IMR-90 (cell line): ENCODE data around the gene CWF19L2.

ENCODE experiments used
- BHLHE40 ChIP-seq: fragments of 150-350 bp; IDR thresholded peaks from 2 replicates; pipeline ENCODE4 v1.6.1; 2016; ENCODE audit warnings: mild to moderate bottlenecking, low read depth, low read length
- CEBPB ChIP-seq: IDR thresholded peaks from 2 replicates; pipeline ENCODE4 v1.6.1; 2012; ENCODE audit warnings: low read depth, low read length, improper control_type of control experiment
- CHD1 ChIP-seq: IDR thresholded peaks from 2 replicates; pipeline ENCODE4 v1.6.1; 2012; ENCODE audit warnings: low read depth, low read length, improper control_type of control experiment
- FOS ChIP-seq: fragments of 150-350 bp; IDR thresholded peaks from 2 replicates; pipeline ENCODE4 v1.6.1; 2016; ENCODE audit warnings: low read depth, low read length
- MAFK ChIP-seq: IDR thresholded peaks from 2 replicates; pipeline ENCODE4 v1.6.1; 2012; ENCODE audit warnings: low read depth, low read length, improper control_type of control experiment
- MAZ ChIP-seq: IDR thresholded peaks from 2 replicates; pipeline ENCODE4 v1.6.1; 2012; ENCODE audit warnings: low read depth, mild to moderate bottlenecking, low read length, improper control_type of control experiment, moderate library complexity, borderline replicate concordance
- MXI1 ChIP-seq: IDR thresholded peaks from 2 replicates; pipeline ENCODE4 v1.6.1; 2012; ENCODE audit warnings: low read depth, mild to moderate bottlenecking, low read length, moderate library complexity, borderline replicate concordance
- NFE2L2 ChIP-seq: fragments of 150-350 bp; IDR thresholded peaks from 2 replicates; pipeline ENCODE4 v1.6.1; 2016; ENCODE audit warnings: low read depth, mild to moderate bottlenecking, low read length
- POLR2A ChIP-seq: IDR thresholded peaks from 2 replicates; pipeline ENCODE4 v1.6.1; 2012; ENCODE audit warnings: mild to moderate bottlenecking, low read depth, low read length
- RAD21 ChIP-seq: IDR thresholded peaks from 2 replicates; pipeline ENCODE4 v1.6.1; 2012; ENCODE audit warnings: low read length, improper control_type of control experiment
- RFX5 ChIP-seq: IDR thresholded peaks from 2 replicates; pipeline ENCODE4 v1.8.0; 2012; ENCODE audit warnings: low read depth, mild to moderate bottlenecking, low read length, moderate library complexity
- USF2 ChIP-seq: fragments of 150-350 bp; IDR thresholded peaks from 2 replicates; pipeline ENCODE4 v1.6.1; 2017; ENCODE audit warnings: mild to moderate bottlenecking, antibody characterized with exemption, low read length, low read depth
- TF ChIP-seq, protein P1 (sequence below): conservative IDR thresholded peaks from 2 replicates; pipeline ENCODE4 v1.5.1; 2012; ENCODE audit warnings: mild to moderate bottlenecking, low read depth, low read length, improper control_type of control experiment
- TF ChIP-seq, protein P2 (sequence below): fragments of 150-350 bp; IDR thresholded peaks from 2 replicates; pipeline ENCODE4 v1.6.1; 2016; ENCODE audit warnings: low read depth, mild to moderate bottlenecking, low read length, moderate library complexity, borderline replicate concordance

- TF ChIP-seq, protein P1, sequence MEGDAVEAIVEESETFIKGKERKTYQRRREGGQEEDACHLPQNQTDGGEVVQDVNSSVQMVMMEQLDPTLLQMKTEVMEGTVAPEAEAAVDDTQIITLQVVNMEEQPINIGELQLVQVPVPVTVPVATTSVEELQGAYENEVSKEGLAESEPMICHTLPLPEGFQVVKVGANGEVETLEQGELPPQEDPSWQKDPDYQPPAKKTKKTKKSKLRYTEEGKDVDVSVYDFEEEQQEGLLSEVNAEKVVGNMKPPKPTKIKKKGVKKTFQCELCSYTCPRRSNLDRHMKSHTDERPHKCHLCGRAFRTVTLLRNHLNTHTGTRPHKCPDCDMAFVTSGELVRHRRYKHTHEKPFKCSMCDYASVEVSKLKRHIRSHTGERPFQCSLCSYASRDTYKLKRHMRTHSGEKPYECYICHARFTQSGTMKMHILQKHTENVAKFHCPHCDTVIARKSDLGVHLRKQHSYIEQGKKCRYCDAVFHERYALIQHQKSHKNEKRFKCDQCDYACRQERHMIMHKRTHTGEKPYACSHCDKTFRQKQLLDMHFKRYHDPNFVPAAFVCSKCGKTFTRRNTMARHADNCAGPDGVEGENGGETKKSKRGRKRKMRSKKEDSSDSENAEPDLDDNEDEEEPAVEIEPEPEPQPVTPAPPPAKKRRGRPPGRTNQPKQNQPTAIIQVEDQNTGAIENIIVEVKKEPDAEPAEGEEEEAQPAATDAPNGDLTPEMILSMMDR: no peak
- no peak for TF ChIP-seq CEBPB
- TF ChIP-seq CHD1: no peak
- TF ChIP-seq POLR2A: no peak
- no peak for TF ChIP-seq BHLHE40
- TF ChIP-seq RAD21: no peak
- TF ChIP-seq FOS: no peak
- no peak for TF ChIP-seq MXI1
- no peak for TF ChIP-seq MAFK
- no peak for TF ChIP-seq NFE2L2
- TF ChIP-seq, protein P2, sequence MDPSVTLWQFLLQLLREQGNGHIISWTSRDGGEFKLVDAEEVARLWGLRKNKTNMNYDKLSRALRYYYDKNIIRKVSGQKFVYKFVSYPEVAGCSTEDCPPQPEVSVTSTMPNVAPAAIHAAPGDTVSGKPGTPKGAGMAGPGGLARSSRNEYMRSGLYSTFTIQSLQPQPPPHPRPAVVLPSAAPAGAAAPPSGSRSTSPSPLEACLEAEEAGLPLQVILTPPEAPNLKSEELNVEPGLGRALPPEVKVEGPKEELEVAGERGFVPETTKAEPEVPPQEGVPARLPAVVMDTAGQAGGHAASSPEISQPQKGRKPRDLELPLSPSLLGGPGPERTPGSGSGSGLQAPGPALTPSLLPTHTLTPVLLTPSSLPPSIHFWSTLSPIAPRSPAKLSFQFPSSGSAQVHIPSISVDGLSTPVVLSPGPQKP: no peak
- TF ChIP-seq USF2: no peak
- no peak for TF ChIP-seq RFX5
- TF ChIP-seq MAZ: no peak
These were observed 125.9 kb downstream of the CWF19L2 start for GRCh38 chr11:107331728-107332127.
